A673 (cell line): ENCODE results near the gene JARID2. TPM values are rescaled to one million over a fixed set of nuclear protein-coding genes. Genes with fewer than 3 reads are reported as not detected.
A peak's percentile ranks its signal among the peaks of the same experiment; 100 is the strongest.

Source experiments
- BruUV-seq: library from RNA; stranded (reverse); fragments of 400-500 nt; replicated peaks from 2 replicates; lab custom pipeline; 2021; lab: Mats Ljungman, UMichigan
- CTCF ChIA-PET: fragments of 300-600 bp; sonication (Branson Sonifier 250); formaldehyde crosslinking; loops from one replicate; lab custom pipeline; 2022; ENCODE audit warnings: antibody characterized with exemption; lab: Charles Lee
- POLR2A ChIA-PET: fragments of 300-600 bp; sonication (Branson Sonifier 250); formaldehyde crosslinking; loops from one replicate; lab custom pipeline; 2022; ENCODE audit warnings: antibody characterized with exemption; ENCODE audit not compliant: low non-redundant PET; lab: Charles Lee
- DNase-seq: peaks from one replicate; pipeline ENCODE4 v3.0.0-alpha.2; 2015; ENCODE audit warnings: low spot score
- H3K27ac ChIP-seq: fragments of 200-600 bp; sonication (generic); 2 replicates; pipeline ENCODE4 v1.5.1; 2016; ENCODE audit warnings: mixed run types, low read depth, mild to moderate bottlenecking, mixed read lengths, antibody characterized with exemption, low read length; ENCODE audit not compliant: poor library complexity, severe bottlenecking
- H3K27me3 ChIP-seq: fragments of 200-600 bp; sonication (generic); replicated peaks from 2 replicates; pipeline ENCODE4 v1.6.1; 2017; ENCODE audit warnings: mixed run types, low read depth, mild to moderate bottlenecking, mixed read lengths, antibody characterized with exemption, low read length; ENCODE audit not compliant: insufficient read depth, poor library complexity
- H3K36me3 ChIP-seq: fragments of 200-600 bp; sonication (generic); 2 replicates; pipeline ENCODE4 v1.6.1; 2016; ENCODE audit warnings: mixed run types, mild to moderate bottlenecking, mixed read lengths, antibody characterized with exemption, low read length; ENCODE audit not compliant: insufficient read depth, poor library complexity, severe bottlenecking
- H3K4me1 ChIP-seq: fragments of 200-600 bp; sonication (generic); 2 replicates; pipeline ENCODE4 v1.6.1; 2017; ENCODE audit warnings: mixed run types, mild to moderate bottlenecking, mixed read lengths, antibody characterized with exemption, low read length; ENCODE audit not compliant: insufficient read depth, poor library complexity, severe bottlenecking
- H3K4me3 ChIP-seq: fragments of 200-600 bp; sonication (generic); 2 replicates; pipeline ENCODE4 v1.5.1; 2016; ENCODE audit warnings: low read depth, mixed run types, mild to moderate bottlenecking, mixed read lengths, low read length; ENCODE audit not compliant: poor library complexity, severe bottlenecking
- H3K9me3 ChIP-seq: fragments of 200-600 bp; sonication (generic); 2 replicates; pipeline ENCODE4 v1.6.1; 2016; ENCODE audit warnings: mixed run types, low read depth, mild to moderate bottlenecking, mixed read lengths, antibody characterized with exemption, low read length; ENCODE audit not compliant: poor library complexity, severe bottlenecking
- CTCF ChIP-seq: fragments of 300-800, 200-600 bp; sonication (generic); conservative IDR thresholded peaks from 2 replicates; pipeline ENCODE4 v1.5.1; 2017; ENCODE audit warnings: low read depth, mild to moderate bottlenecking, antibody characterized with exemption, low read length, moderate library complexity, mixed read lengths
- EZH2 ChIP-seq: fragments of 200-600 bp; sonication (generic); IDR thresholded peaks from 2 replicates; pipeline ENCODE4 v1.6.1; 2017; ENCODE audit warnings: borderline replicate concordance, low read depth, mild to moderate bottlenecking, mixed read lengths, antibody characterized with exemption, low read length; ENCODE audit not compliant: poor library complexity, severe bottlenecking
- intact Hi-C: fragments of 100-400 bp; cut with micrococcal nuclease; formaldehyde crosslinking; loops from one replicate; pipeline ENCODE4 v1.10.0; 2022; ENCODE audit not compliant: unreplicated experiment
- total RNA-seq: library from RNA; stranded (reverse); gene quantifications from 2 replicates; pipeline ENCODE4 v1.2.3, GENCODE V29; 2021

Gene JARID2
- total RNA-seq, 1 experiment from 2014 or later: 29.4 TPM

- no peak for DNase-seq
- intact Hi-C loops: loop anchor here (5.0 kb wide), 1 partner anchor 38 kb away; no protein-coding TSS in a partner anchor
- Histone ChIP-seq H3K9me3 (no peaks in the 10 kb centered on the region), H3K27ac (no peak overlapping the region), H3K4me1 (peaks cover 58% of the 10 kb centered on the region), H3K4me3 (no peak overlapping the region), H3K27me3 (no peaks in the 10 kb centered on the region), H3K36me3 (no peaks in the 10 kb centered on the region)
- ChIA-PET POLR2A (no interaction called here), CTCF (no interaction called here)
- no peak for TF ChIP-seq EZH2
- no peak for TF ChIP-seq CTCF
- BruUV-seq: no TSS peak
Measured at GRCh38 chr6:15305496-15305895, 59.6 kb downstream of the JARID2 start.

GRCh38 chr6:15305909-15306308 lies 60.0 kb downstream of the JARID2 start:
- no peaks in the 10 kb centered on the region for H3K9me3 ChIP-seq
- no peak for TF ChIP-seq EZH2
- intact Hi-C loops: loop anchor here (5.0 kb wide), 1 partner anchor 39 kb away; no protein-coding TSS in a partner anchor

GRCh38 chr6:15308435-15309213 lies 62.8 kb downstream of the JARID2 start:
- Histone ChIP-seq H3K27me3 (no peaks in the 10 kb centered on the region), H3K9me3 (no peaks in the 10 kb centered on the region), H3K36me3 (no peaks in the 10 kb centered on the region), H3K4me1 (peaks cover 69% of the 10 kb centered on the region), H3K27ac (peak overlapping the region; percentile 28), H3K4me3 (peak overlapping the region; percentile 6)
- POLR2A ChIA-PET: no interaction called here
- CTCF ChIA-PET: no interaction called here
- intact Hi-C loops: loop anchor here (5.0 kb wide), 1 partner anchor 41 kb away; no protein-coding TSS in a partner anchor
- no peak for TF ChIP-seq CTCF
- TF ChIP-seq EZH2: no peak
- BruUV-seq: no TSS peak
- DNase-seq: peak; percentile 81

More at GRCh38 chr6:15305909-15306308, 60.0 kb downstream of the JARID2 start:
- CTCF ChIA-PET: no interaction called here
- POLR2A ChIA-PET: no interaction called here
- no peaks in the 10 kb centered on the region for H3K36me3 ChIP-seq
- no peaks in the 10 kb centered on the region for H3K27me3 ChIP-seq
- no TSS peak for BruUV-seq
- no peak overlapping the region for H3K27ac ChIP-seq
- DNase-seq: no peak
- H3K4me1 ChIP-seq: peaks cover 58% of the 10 kb centered on the region
- H3K4me3 ChIP-seq: no peak overlapping the region
